A673 (cell line): ENCODE data around the gene SPRYD4.

ENCODE experiments used
- CTCF ChIP-seq: fragments of 300-800, 200-600 bp; sonication (generic); conservative IDR thresholded peaks from 2 replicates; pipeline ENCODE4 v1.5.1; 2017; ENCODE audit warnings: low read depth, mild to moderate bottlenecking, antibody characterized with exemption, low read length, moderate library complexity, mixed read lengths
- EZH2 ChIP-seq: fragments of 200-600 bp; sonication (generic); IDR thresholded peaks from 2 replicates; pipeline ENCODE4 v1.6.1; 2017; ENCODE audit warnings: borderline replicate concordance, low read depth, mild to moderate bottlenecking, mixed read lengths, antibody characterized with exemption, low read length; ENCODE audit not compliant: poor library complexity, severe bottlenecking

- no peak for TF ChIP-seq EZH2
- no peak for TF ChIP-seq CTCF
Observed at GRCh38 chr12:56486694-56487093, 18.3 kb downstream of the SPRYD4 start.
